ENCODE results near the gene EXOC8. TPM values are rescaled to one million over a fixed set of nuclear protein-coding genes. Genes with fewer than 3 reads are reported as not detected.

The EXOC8 gene
- total RNA-seq, 1 experiment from 2014 or later, result 11.5 TPM

Other genes with a start within 250 kb of the EXOC8 start
- 0.03 TPM in 1 of 2 replicates, not detected in the other for gene TRIM67, start 175.8 kb downstream of the EXOC8 start, total RNA-seq (2014; rRNA removed; shearing (Covaris generic))
- gene GNPAT, start 96.6 kb downstream of the EXOC8 start, total RNA-seq (2014; rRNA removed; shearing (Covaris generic)), result 48.2 and 50.1 TPM in 2 replicates
- gene SPRTN, start 441 bp upstream of the EXOC8 start, total RNA-seq (2014; rRNA removed; shearing (Covaris generic)), result 11.0 and 11.5 TPM in 2 replicates
- 66.6 and 74.4 TPM in 2 replicates for gene EGLN1, start 84.4 kb upstream of the EXOC8 start, total RNA-seq (2014; rRNA removed; shearing (Covaris generic))
- gene TSNAX, start 190.8 kb upstream of the EXOC8 start, total RNA-seq (2014; rRNA removed; shearing (Covaris generic)), result 90.8 and 97.2 TPM in 2 replicates